Stimulated activated naive CD8-positive, alpha-beta T cell treated with anti-CD3 and anti-CD28 coated beads, Interleukin-15, Interleukin-2, amounts not matched to agents 100 U/mL and 50 U/mL, for 24 hours (primary cell): ENCODE measurements around the gene TSHR.
A peak's percentile ranks its signal among the peaks of the same experiment; 100 is the strongest.
"Not testable (repeated sequence)": the region's sequence is repeated elsewhere in the genome, so short reads cannot be mapped to it uniquely, and the experiment has no call there.

Source experiments
- ATAC-seq: fragments of 150-1000 bp; cut with Tn5 transposase; one replicate; pipeline ENCODE4 v1.10.0; 2021
- DNase-seq: peaks from one replicate; pipeline ENCODE4 v3.0.0; 2021

The TSHR gene

GRCh38 chr14:80996049-80996901 lies 40.9 kb downstream of the TSHR start:
- ATAC-seq = peak; percentile 84

GRCh38 chr14:81001447-81001846 lies 46.0 kb downstream of the TSHR start:
- no peak for DNase-seq
- ATAC-seq = no peak

More at GRCh38 chr14:80996049-80996901, 40.9 kb downstream of the TSHR start:
- peak; percentile 12 for DNase-seq

DNA sequence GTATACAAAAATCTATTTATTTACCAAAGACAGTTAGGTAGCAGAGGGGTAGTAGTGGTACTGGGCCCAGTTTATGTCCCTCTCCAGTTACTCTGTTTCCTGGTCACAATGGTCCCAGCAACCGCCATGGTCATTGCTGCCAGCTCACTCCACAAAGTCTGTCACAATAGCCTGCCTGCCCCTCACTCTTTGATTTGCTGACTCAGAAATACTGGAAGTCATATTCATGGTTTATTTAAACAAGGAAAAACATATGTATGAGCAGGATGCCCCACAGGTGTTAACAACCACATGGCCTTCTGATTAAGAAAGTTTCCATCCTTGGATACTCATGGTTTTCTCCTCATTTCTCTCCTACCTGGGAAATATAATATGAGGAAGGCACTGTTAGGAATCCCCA lies 49.2 kb downstream of the TSHR start:
- DNase-seq = no peak
- no peak for ATAC-seq

GRCh38 chr14:81005540-81006228 lies 50.3 kb downstream of the TSHR start:
- DNase-seq = no peak
- ATAC-seq = peak; percentile 28

DNA sequence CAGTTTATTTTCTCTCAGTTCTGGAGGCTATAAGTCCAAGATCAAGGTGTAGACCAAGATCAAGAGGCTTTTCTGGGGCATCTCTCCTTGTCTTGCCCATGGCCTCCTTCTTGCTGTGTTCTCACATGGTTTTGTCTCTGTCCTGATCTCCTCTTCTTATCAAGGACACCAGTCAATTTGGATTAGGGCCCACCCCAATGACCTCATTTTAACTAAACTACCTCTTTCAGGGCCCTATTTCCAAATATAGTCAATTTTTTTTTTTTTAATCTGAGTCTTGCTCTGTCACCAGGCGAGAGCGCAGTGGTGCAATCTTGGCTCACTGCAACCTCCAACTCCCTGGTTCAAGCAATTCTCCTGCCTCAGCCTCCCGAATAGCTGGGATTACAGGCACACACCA lies 50.8 kb downstream of the TSHR start:
- no peak for DNase-seq
- no peak for ATAC-seq

- ATAC-seq (no peak), DNase-seq (no peak)
These were observed 51.7 kb downstream of the TSHR start for GRCh38 chr14:81007131-81007530.

- ATAC-seq = no peak
These were observed 53.9 kb downstream of the TSHR start for GRCh38 chr14:81009346-81009745.

GRCh38 chr14:81018251-81018650 lies 62.8 kb downstream of the TSHR start:
- no peak for DNase-seq
- ATAC-seq = no peak

More at GRCh38 chr14:81009346-81009745, 53.9 kb downstream of the TSHR start:
- no peak for DNase-seq

DNA sequence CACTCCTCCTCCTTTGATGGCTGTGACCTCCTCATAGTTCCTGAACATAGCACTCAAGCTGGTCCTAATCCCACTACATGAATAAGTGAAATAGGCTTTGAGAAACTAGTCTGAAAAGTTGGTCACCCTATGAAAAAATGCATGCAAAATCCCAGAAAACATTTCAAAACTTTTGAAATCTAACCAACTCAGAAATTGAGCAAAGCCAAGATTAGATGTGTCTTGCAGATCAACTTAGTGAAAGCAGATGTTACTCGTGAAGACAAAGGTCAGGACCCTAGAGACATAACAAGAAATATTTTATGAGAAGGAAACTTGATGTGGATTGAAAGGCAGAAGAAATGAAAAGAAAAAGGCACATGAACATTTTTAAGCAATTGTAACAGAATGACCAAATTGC lies 63.3 kb downstream of the TSHR start:
- no peak for DNase-seq
- no peak for ATAC-seq

DNA sequence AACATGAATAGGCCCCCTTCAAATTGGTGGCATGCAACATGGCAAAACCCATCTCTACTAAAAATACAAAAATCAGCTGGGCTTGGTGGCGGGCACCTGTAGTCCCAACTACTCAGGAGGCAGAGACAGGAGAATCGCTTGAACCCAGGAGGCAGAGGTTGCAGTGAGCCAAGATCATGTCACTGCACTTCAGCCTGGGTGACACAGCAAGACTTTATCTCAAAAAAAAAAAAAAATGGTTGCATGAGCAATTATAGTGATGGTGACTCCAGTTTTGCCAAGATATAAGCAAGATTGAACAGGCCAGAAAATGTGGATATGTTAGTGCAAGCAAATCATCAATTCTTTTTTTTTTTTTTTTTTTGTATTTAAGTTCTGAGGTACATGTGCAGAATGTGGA lies 63.7 kb downstream of the TSHR start:
- ATAC-seq, DNase-seq: not testable (repeated sequence)

- no peak for DNase-seq
- no peak for ATAC-seq
These were observed 67.8 kb downstream of the TSHR start for GRCh38 chr14:81023095-81023710.

DNA sequence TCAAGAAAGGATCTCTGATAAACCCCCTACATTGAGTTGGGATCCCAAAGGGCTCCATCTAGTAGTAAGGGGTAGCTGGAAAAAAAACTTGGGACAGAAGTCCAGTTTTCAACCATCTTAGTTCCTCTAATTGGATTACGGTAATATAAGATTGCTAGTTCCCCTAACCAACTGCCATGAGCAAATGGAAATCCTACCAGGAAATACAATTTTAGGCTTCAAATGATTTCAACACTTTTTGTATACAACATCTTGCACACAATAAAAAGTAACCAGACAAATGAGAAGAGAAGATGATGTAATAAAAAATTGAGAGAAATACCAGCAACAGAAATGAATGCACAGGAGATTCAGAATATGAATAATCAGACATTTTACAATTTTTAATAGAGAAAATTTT lies 73.0 kb downstream of the TSHR start:
- no peak for ATAC-seq
- DNase-seq = no peak

GRCh38 chr14:81031488-81031887 lies 76.1 kb downstream of the TSHR start:
- DNase-seq = no peak
- ATAC-seq = no peak

DNA sequence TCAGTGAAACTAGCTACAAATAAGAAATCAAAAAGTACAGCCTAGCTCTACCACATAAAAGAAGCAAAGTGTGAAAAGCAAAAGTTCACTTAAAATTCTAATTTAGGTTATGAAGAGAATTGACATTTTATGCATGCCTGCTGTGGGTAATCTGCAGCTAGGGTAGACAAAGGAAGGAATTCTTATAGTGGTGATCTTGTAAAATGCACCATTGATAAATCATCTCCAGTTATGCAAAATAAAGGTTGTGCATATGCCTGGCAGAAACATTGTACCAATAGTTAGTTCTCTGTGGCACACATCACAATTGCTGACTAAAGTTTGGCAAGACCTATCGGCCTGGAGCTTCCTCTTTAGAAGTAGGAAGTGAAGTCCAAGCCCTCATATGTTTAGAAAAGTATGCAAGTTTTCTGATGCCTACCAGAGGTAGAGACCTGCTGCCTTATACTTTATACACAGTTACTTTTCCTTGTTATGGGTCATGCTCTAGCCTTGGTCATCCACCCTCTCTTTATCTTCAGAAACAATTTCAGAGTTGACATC lies 78.3 kb downstream of the TSHR start:
- DNase-seq (no peak), ATAC-seq (no peak)

DNA sequence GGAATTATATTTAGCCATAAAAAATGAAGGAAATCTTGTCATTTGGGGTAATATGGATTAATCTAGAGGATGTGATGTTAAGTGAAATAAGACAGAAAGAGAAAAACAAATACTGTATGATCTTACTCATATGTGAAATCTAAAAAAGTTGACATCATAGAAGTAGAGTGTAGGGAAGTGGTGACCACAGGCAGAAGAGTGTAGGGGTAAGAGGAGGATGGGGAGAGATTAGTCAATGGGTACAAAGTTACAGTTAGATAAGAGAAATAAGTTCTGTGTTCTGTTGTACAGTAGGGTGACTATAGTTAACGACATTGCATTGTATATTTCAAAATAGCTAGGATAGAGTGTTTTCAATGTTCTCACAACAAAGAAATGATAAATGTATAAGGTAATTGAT lies 87.0 kb downstream of the TSHR start:
- ATAC-seq (no peak), DNase-seq (no peak)

- no peak for DNase-seq
- no peak for ATAC-seq
These were observed 96.1 kb downstream of the TSHR start for GRCh38 chr14:81051547-81051946.

GRCh38 chr14:81054057-81054456 lies 98.6 kb downstream of the TSHR start:
- not testable (repeated sequence) for ATAC-seq, DNase-seq

- DNase-seq (no peak), ATAC-seq (no peak)
These were observed 100.5 kb downstream of the TSHR start for GRCh38 chr14:81055971-81056370.

DNA sequence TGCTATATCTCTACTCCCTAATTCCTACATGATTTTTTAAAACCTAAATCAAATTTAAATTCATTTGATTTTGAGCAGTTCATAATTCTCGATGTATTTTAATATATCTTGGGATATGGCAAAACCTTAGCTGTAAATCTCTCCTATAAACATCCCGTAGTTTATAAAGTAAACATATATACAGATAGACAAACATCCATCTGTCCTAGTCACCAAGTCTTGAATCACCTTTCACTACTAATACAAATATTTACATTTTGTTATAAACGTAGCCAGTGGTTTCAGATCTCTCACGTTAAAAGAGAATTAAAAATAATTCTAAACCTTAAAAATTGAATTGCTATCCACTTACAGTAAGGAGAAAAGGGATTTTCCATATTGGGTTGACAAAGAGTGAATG lies 107.0 kb downstream of the TSHR start:
- no peak for DNase-seq
- ATAC-seq = no peak

DNA sequence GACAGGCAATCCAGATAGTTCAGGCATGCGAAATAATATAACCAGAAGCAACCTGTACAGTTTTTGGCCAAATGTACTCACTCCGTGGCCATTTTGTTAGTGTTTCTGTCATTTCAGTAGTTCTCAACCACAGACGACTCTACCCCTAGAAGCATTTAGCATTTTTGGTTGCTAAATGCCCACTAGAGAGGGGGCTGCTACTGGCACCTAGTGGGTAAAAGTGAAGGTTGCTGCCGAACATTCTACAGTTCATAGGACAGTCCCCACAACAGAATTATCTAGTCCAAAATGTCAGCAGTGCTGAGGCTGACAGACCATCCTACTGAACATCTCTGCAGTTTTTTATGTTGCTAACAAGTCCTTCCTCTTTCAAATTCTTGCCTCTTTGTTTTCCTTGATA lies 107.4 kb downstream of the TSHR start:
- ATAC-seq (peak; percentile 73), DNase-seq (peak; percentile 6)

DNA sequence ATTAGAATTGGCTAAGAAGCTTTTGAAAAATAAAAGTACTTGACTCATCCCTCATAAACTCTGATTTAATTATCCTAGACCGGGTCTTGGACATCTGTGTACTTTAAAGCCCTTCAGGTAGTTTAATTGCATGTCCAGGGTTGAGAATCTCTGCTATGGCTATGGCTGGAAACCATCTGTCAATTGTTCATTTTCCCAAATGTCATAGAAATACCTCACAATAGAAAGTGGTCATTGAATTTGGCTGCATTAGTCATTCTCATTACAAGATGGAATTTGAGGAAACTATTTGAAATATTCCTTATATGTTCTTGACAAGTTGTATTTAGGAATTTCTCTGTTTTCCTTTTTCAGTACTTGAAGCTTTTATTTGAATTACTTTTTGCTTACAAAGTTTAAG lies 111.3 kb downstream of the TSHR start:
- ATAC-seq (no peak), DNase-seq (no peak)

DNA sequence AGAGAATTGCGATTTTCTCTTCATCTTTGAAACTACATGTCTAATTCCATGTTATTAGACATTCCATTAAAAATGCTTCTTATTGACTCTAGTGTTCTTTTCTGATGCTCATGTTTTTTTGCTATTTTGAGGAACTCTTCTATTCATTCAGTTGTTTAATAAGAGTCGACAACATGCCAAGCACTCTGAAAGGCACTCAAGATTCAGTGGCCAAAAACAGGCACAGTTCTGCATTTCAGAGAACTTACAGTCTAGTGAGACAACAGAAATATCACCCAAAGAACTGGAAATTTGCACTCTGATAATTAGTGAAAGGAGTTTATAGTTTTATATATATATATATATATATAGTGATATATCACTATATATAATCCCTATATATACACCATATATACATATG lies 111.7 kb downstream of the TSHR start:
- DNase-seq (no peak), ATAC-seq (no peak)
